Left cardiac atrium (tissue), 4 donors: Measurements from ENCODE around the gene SIRPB2. TPM values are rescaled to one million over a fixed set of nuclear protein-coding genes. Genes with fewer than 3 reads are reported as not detected.

Source experiments
- ATAC-seq, 2 donors: fragments of 200-7000 bp; cut with Tn5 transposase; one replicate each; pipeline ENCODE4 v1.9.1; 2020; ENCODE audit warnings: mild to moderate bottlenecking in 2 of 2, moderate library complexity in 2 of 2
- DNase-seq: peaks from one replicate; pipeline ENCODE4 v3.0.0-alpha.2; 2020
- intact Hi-C, 2 donors: fragments of 100-400 bp; cut with DNase I; formaldehyde crosslinking; loops; one replicate each; pipeline versions ENCODE4 v1.14.1 to v1.15.1; 2022 to 2023
- total RNA-seq, 2 donors: library from RNA; stranded (reverse); fragmentation: NEBNext Ultra II Directional; extraction: Animal tissue kit (Norgen Biotek cat#: 25700); gene quantifications; one replicate each; pipeline ENCODE4 v1.2.1, GENCODE V29; 2021
- donor health status: DM: no; HTN: yes; CAD: no.
- donor health status: DM: no; HTN: yes; CAD: no; lungs with severe emphysema.
- donor health status: DM: yes; HTN: yes; CAD: no.
- donor health status: Dilated cardiomyopathy.

Gene SIRPB2
- total RNA-seq, 2 donors from 2014 or later: 5.4 to 10.3 TPM

DNA sequence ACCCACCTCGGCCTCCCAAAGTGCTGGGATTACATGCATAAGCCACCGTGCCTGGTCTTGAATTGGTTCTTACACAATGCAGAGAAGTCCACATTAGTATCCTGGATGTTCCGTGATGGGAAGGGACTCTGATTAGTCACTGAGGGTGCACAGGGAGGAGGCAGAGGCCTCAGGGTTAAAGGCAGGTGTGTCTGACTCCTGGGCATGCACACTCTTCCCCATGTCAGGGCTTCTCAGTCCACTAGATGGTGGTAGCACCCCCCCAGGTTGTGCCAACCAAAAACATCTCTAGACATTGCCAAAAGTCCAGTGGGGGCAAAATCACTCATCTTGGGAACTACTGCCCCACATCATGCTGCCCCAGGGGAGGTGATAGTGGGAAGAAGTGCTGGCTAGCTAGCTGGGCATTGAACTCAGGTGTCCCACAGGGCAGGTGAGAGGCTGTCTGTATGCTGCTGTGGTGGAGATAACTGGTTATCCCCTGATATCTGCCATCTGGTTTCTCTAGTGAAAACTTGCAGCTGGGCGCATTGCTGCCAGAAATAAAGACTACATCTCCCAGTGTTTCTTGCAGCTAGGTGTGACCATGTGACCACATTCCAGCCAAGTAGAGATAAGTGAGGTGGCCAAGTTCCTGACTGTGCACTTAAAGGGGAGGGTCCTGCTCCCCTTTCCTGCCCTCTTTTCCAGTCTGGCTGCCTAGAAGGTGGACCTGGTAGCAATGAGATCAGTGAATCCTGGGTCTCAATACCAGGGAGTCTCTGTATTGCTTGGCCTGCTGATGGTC, 16.2 kb downstream of the SIRPB2 start:
- intact Hi-C loops: no loop called here
- no peak for DNase-seq
- ATAC-seq: no peak

DNA sequence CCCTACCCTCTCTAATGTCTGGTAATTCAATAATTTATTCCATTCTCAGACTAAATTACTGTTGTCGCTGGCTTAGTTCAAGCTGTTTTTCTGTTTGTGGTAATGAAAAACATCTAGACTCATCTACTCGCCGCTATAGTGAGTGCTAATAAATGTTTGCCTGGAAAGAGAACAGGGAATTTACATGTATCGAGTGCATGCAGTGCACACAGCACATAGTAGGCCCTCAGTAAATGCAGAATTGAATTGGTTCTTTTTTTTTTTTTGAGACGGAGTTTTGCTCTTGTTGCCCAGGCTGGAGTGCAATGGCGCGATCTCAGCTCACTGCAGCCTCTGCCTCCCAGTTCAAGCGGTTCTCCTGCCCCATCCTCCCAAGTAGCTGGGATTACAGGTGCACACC, 16.9 kb downstream of the SIRPB2 start:
- intact Hi-C loops: no loop called here
- ATAC-seq (no peak), DNase-seq (no peak)

DNA sequence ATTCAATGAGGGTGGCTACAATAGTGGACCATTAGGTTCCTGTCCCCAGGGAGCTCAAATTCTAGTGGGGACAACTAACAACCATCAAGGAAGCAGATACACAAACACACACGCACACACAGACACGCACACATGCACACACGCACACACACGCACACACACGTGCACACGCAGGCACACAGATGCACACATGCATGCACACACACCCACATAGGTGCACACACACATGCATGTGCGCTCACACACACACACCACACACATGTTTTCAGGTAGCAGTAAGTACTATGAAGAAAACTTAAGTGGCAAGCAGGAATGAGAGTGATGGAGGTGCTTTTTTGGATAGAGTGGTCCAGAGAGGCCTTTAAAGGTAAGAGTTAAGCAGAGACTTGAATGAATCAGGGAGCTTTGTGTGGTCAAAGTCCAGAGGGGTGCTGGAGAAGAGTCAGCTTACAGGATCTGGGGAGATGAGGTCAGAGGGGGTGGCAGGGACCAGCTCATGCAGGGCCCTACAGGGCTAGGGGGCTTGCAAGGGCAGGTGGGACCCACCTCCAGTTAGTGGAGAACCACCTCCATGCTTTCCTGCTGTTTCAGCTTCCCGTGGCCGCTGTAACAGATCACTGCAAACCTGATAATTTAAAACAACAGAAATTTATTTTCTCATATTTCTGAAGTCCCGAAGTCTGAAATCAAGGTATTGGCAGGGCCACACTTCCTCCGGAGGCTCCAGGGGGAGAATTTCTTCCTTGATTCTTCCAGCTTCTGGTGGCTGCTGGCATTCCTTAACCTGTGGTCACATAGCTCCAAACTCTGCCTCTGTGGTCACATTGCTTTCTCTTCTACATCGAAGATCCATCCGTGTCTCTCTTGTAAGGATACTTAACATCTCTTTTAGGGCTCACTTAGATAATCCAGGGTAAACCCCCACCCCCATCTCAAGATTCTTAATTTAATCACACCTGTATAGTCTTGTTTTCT, 17.7 kb downstream of the SIRPB2 start:
- no peak for DNase-seq
- no peak for ATAC-seq
- intact Hi-C loops: no loop called here

- ATAC-seq: no peak
- intact Hi-C loops: no loop called here
- no peak for DNase-seq
Observed at GRCh38 chr20:1472556-1473245, 18.5 kb downstream of the SIRPB2 start.

GRCh38 chr20:1471242-1471641, 20.0 kb downstream of the SIRPB2 start:
- no peak for ATAC-seq
- intact Hi-C loops: no loop called here
- DNase-seq: no peak

DNA sequence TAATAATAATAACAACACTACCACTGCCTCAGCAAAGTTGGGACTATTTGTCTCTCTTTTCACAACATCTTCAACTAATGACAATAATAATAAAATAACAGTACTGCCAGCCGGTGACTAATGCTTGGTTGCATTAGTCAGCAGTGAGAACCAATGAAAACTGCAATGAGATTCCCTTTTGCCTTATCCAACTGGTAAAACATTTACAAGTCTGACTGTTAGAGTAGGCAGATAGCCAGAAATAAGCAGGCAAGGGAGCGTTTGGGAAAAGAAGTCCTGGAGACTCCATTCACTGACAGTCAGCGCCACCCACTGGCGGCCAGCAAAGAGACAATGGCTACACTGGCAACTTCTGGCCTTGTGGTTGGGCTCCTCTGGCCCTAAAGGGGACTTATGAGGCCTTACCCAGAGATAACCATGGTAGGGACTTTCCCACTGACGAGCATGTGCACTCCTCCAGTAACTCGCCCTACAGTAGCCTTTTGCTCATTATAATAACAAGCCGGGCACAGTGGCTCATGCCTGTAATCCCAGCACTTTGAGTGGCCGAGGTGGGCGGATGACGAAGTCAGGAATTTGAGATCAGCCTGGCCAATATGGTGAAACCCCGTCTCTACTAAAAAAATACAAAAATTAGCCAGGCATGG, 21.2 kb downstream of the SIRPB2 start:
- ATAC-seq (peak; percentile 31 to 48), DNase-seq (peak; percentile 83)
- intact Hi-C loops: no loop called here

- intact Hi-C loops: no loop called here
- ATAC-seq: no peak
Observed at GRCh38 chr20:1469306-1469905, 21.8 kb downstream of the SIRPB2 start.

DNA sequence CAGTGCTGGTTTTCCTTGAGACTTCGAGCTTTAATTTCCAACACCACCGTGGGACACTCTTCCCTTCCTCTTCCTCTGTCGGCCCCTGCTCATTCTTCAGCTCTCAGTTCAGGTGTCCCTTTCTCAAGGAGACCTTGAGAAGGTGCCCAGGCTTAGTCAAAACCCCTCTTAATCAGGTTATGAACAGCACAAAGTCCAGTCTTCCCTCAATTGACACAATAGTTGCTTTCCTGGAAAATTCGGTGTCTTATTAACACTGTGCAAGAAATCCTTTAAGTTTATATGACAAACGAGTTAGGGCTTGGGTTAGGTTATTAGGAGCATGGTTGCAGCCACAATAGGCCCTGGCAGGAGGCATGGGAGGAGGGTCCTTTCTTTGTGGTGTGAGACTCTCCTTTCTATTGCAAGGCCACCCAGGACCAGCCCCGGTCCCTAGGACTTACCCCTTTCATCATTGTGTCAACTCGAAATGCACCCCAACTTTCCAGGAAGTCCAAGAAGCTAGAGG, 23.0 kb downstream of the SIRPB2 start:
- ATAC-seq: no peak
- intact Hi-C loops: no loop called here
- no peak for DNase-seq

More at GRCh38 chr20:1469306-1469905, 21.8 kb downstream of the SIRPB2 start:
- no peak for DNase-seq

DNA sequence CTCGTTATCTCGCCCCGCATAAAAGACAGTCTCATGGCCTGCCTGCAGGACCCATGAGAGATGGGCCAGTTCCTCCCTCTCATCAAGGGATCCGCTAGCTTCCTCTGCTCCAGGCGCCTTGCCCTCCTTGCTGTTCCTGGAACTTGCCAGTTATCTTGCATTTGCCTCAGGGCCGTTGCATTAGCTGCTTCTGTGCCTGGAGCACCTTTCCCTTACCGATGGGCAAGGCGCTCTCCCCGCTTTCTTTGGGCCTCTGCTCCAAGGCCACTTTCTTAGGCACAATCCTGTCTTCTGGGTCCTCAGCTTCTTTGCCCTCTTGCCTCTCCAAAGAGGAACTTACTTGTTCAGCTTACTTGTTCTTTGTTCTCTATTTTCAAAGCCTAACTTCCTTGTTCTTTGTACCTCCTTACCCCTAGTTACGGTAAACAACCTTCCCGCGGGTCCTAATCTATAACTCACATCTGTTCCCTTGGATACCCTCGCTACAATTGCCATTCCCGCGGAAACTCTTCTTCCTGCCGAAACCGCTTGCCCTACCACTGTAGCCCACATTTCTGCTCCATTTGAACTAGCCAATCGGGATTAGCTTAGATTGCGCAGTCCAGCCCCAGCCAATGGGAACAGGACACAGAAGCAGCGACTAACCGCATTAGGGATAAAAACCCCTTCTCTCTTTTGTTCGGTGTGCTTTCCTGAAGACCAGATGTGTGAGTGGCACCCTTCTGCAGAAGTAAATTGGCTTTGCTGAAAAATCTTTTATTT, 23.7 kb downstream of the SIRPB2 start:
- peak in 1 of 2 donors; percentile 3 for ATAC-seq

GRCh38 chr20:1467082-1467354, 24.2 kb downstream of the SIRPB2 start:
- ATAC-seq: no peak
- intact Hi-C loops: no loop called here
- DNase-seq: no peak

More for the DNA sequence above, 23.7 kb downstream of the SIRPB2 start:
- intact Hi-C loops: no loop called here
- DNase-seq: peak; percentile 32

GRCh38 chr20:1466211-1467081, 24.8 kb downstream of the SIRPB2 start, which contains the start of gene NSFL1C:
NSFL1C (minus strand) TSS chr20:1466849; CDS start chr20:1466824, 25 bp downstream.
- ATAC-seq (peak; percentile 96 to 98), DNase-seq (peak; percentile 97)
- intact Hi-C loops: no loop called here

DNA sequence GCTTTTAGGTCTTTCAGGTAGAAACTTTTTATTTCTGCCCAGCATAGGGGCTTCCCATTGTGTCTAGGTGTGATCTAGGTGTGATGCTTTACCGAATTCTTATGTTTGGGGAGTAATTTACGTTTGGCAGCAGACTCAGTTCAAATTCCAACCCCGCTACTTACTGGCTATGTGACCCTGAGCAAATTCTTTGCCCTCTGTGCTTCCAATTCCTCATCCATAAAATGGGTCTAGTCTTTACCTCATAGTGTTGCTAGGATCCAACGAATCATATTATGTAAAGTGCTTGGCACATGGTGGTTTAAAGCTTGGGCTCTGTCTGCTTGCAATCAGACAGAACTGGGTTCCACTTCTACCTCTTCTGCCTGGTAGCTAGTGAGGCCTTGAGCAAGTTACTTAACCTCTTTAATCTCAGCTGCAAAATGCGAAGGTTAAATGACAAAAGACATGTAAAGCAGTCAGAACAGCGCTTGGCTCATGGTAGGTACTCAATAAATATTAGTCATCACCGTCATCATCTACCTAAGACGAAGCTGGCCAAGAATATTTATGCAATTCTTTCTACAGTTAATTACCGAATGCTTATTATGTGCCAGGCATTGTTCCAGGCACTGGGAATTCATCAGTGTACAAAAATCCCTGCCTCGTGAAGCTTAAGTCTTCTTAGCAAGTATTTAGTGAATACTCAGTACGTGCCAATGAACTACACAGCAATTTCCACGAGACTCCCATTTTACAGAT, 25.6 kb downstream of the SIRPB2 start:
- no peak for DNase-seq
- intact Hi-C loops: no loop called here
- no peak for ATAC-seq

- ATAC-seq (no peak), DNase-seq (no peak)
- intact Hi-C loops: no loop called here
Observed at GRCh38 chr20:1463971-1464570, 27.1 kb downstream of the SIRPB2 start.

GRCh38 chr20:1462834-1463233, 28.4 kb downstream of the SIRPB2 start:
- DNase-seq (no peak), ATAC-seq (no peak)
- intact Hi-C loops: no loop called here

DNA sequence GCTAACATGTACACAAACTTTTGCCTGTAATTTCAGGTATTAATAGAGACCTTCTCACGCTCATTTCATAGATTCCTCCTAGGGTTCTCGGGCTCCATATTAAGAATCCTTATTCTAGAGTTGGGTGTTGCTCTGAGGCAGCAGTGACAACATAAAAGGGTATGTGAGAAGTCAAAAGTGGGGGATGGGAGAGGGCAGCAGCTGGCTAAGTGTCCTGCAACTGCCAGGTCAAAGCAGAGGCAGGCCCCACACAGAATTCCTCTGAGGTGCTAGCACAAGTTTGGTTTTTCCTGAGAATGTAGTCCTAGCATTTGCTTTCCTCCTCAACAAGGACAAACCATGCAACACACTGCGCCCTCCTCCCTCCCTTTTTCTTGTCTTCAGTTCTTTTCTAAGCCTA, 29.2 kb downstream of the SIRPB2 start:
- DNase-seq (no peak), ATAC-seq (no peak)
- intact Hi-C loops: no loop called here

GRCh38 chr20:1460275-1460674, 30.9 kb downstream of the SIRPB2 start:
- ATAC-seq (no peak), DNase-seq (no peak)
- intact Hi-C loops: no loop called here
